ENCODE results near the gene COL8A1. TPM values are rescaled to one million over a fixed set of nuclear protein-coding genes. Genes with fewer than 3 reads are reported as not detected.

Gene COL8A1
- polyA plus RNA-seq, 3 donors from 2014 or later, result not detected

DNA sequence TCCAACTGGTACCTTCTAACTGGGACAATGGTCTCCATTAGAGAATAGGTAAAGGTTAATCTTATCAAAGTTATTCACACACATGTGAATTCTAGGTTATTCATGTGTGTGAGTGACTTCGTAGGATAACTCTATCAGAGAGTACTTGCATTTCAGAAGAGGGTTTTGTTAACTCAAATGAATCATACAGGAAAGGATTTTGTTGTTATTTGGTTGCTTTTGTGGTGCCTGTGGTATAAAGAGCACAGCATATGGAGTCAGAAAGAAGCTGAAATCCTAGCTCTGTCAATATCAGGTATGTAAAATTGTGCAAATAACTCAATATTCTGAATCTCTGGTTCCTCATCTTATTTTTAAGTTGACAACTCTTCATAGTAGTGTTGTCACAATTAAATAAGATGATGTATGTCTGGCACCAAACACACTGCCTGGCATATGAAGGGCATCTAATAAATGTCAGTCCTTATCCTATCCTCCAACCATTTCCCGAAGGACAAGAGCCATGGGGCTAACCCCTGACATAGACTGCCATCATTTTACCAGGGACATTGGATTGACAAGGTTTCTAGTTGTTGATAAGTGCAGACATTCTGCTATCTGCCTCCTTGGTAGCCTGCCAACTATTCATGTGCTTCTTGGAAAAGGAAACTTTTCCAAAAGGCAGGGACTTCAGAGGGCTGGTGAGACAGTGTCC is 130.6 kb downstream of the COL8A1 start:
- no peak overlapping the region for H3K27ac Mint-ChIP-seq
- no peak overlapping the region for H3K4me3 Mint-ChIP-seq
- no peak for DNase-seq
- H3K4me1 Mint-ChIP-seq, result no peaks in the 10 kb centered on the region
- no peaks in the 10 kb centered on the region for H3K36me3 Mint-ChIP-seq
- H3K9me3 Mint-ChIP-seq, result no peaks in the 10 kb centered on the region
- peaks cover 0 to 2% (median 1%) of the 10 kb centered on the region in 3 donors for H3K27me3 Mint-ChIP-seq (ENCODE audit: low read depth in 3 of 3)

DNA sequence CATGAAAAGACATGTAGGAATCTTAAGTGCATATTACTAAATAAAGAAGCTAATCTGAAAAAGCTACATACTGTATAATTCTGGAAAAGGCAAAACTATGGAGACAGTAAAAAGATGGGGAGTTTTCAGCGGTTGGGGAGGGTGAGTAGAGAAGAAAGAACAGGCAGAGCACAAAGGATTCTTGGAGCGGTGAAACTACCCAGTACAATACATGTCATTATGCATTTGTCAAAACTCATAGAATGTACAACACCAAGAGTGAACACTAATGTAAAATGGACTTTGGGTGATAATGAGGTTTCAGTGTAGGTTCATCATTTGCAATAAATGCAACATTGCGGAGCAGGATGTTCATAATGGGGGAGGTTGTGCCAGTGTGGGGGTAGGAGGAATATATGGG is 133.8 kb downstream of the COL8A1 start:
- Mint-ChIP-seq H3K4me1 (no peaks in the 10 kb centered on the region), H3K27ac (no peak overlapping the region), H3K27me3 (ENCODE audit: low read depth in 3 of 3) (peaks cover 0 to 2% (median 1%) of the 10 kb centered on the region in 3 donors), H3K4me3 (no peak overlapping the region), H3K9me3 (no peaks in the 10 kb centered on the region), H3K36me3 (no peaks in the 10 kb centered on the region)
- no peak for DNase-seq

- peaks cover 0 to 2% (median 1%) of the 10 kb centered on the region in 3 donors for H3K27me3 Mint-ChIP-seq (ENCODE audit: low read depth in 3 of 3)
- H3K4me3 Mint-ChIP-seq, result no peak overlapping the region
- no peak overlapping the region for H3K27ac Mint-ChIP-seq
- DNase-seq, result no peak
- no peaks in the 10 kb centered on the region for H3K9me3 Mint-ChIP-seq
- H3K36me3 Mint-ChIP-seq, result no peaks in the 10 kb centered on the region
- no peaks in the 10 kb centered on the region for H3K4me1 Mint-ChIP-seq
Measured at GRCh38 chr3:99772671-99773070, 134.3 kb downstream of the COL8A1 start.

- no peak overlapping the region for H3K4me3 Mint-ChIP-seq
- DNase-seq, result no peak
- no peaks in the 10 kb centered on the region for H3K36me3 Mint-ChIP-seq
- peaks cover 0 to 10% (median 1%) of the 10 kb centered on the region in 3 donors for H3K27me3 Mint-ChIP-seq (ENCODE audit: low read depth in 3 of 3)
- no peaks in the 10 kb centered on the region for H3K4me1 Mint-ChIP-seq
- no peaks in the 10 kb centered on the region for H3K9me3 Mint-ChIP-seq
- no peak overlapping the region for H3K27ac Mint-ChIP-seq
Measured at GRCh38 chr3:99774467-99774866, 136.1 kb downstream of the COL8A1 start.

DNA sequence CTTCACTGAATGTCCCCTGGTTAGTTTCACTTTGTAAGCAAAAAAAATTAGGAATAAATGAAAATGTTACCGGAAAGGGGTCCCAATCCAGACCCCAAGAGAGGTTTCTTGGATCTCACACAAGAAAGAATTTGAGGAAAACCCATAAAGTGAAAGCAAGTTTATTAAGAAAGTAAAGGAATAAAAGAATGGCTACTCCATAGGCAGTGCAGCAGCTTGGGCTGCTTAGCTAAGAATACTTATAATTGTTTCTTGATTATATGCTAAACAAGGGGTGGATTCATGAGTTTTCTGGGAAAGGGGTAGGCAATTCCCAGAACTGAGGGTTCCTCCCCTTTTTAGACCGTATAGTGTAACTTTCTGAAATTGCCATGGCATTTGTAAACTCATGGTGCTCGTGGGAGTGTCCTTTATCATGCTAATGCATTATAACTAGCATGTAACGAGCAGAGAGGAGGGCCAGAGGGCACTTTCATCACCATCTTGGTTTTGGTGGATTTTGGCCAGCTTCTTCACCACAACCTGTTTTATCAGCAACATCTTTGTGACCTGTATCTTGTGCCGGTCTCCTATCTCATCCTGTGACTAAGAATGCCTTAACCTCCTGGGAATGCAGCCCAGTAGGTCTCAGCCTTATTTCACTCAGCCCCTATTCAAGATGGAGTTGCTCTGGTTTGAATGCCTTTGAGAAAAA is 138.3 kb downstream of the COL8A1 start:
- DNase-seq, result no peak
- Mint-ChIP-seq H3K4me3 (no peak overlapping the region), H3K27me3 (ENCODE audit: low read depth in 3 of 3) (peaks cover 0 to 13% (median 0%) of the 10 kb centered on the region in 3 donors), H3K9me3 (no peaks in the 10 kb centered on the region), H3K27ac (no peak overlapping the region), H3K4me1 (no peaks in the 10 kb centered on the region), H3K36me3 (no peaks in the 10 kb centered on the region)

- Mint-ChIP-seq H3K4me1 (no peaks in the 10 kb centered on the region), H3K9me3 (no peaks in the 10 kb centered on the region), H3K27ac (no peak overlapping the region)
Measured at GRCh38 chr3:99777210-99777549, 138.8 kb downstream of the COL8A1 start.

DNA sequence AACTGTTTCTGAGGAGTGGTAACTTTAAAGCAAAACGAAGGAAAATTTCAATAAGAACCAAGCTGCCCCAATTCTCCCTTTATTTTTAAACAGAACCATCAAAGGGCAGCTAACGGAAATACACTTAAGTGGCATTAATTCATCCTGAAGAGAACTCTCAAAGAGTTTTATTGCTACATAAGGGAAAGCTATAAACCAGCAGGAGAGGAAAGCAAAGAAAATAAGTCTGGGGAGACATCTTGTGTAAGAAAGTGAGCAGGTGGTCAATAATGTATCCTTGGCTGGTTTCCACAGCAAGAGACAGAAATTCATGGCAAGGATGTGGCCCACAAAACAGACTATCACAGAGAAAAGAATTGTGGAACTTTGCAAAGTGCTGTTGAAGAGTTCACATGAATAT is 139.3 kb downstream of the COL8A1 start:
- DNase-seq, result no peak
- no peak overlapping the region for H3K27ac Mint-ChIP-seq
- H3K27me3 Mint-ChIP-seq (ENCODE audit: low read depth in 3 of 3), result peaks cover 0 to 11% (median 0%) of the 10 kb centered on the region in 3 donors
- no peak overlapping the region for H3K4me3 Mint-ChIP-seq
- H3K9me3 Mint-ChIP-seq, result no peaks in the 10 kb centered on the region
- no peaks in the 10 kb centered on the region for H3K4me1 Mint-ChIP-seq
- no peaks in the 10 kb centered on the region for H3K36me3 Mint-ChIP-seq

More at GRCh38 chr3:99777210-99777549, 138.8 kb downstream of the COL8A1 start:
- Mint-ChIP-seq H3K36me3 (no peaks in the 10 kb centered on the region), H3K27me3 (ENCODE audit: low read depth in 3 of 3) (peaks cover 0 to 13% (median 0%) of the 10 kb centered on the region in 3 donors), H3K4me3 (no peak overlapping the region)
- DNase-seq, result no peak

DNA sequence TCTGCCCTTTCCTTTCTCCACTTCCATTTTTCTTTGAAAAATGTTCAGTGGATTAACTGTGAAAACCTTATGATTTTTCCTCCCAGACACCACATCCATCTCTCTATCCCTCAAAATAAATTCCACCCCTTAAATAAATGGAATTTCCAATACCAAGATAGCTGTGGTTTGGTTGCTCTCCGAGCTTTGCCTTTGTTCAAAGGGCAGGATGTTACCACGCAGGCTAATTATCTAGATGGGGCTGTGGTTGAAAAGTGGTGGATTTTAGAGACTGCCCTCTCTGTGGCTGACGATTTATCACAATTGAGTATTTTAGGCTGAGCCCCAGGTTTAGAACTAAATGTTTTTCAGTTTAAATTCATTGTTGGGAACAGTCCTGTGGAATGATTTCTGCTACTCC is 142.4 kb downstream of the COL8A1 start:
- Mint-ChIP-seq H3K27me3 (ENCODE audit: low read depth in 3 of 3) (peaks cover 0 to 11% (median 0%) of the 10 kb centered on the region in 3 donors), H3K4me3 (no peak overlapping the region), H3K9me3 (no peaks in the 10 kb centered on the region), H3K36me3 (no peaks in the 10 kb centered on the region), H3K27ac (no peak overlapping the region), H3K4me1 (no peaks in the 10 kb centered on the region)
- DNase-seq, result no peak

GRCh38 chr3:99781761-99782160 is 143.4 kb downstream of the COL8A1 start:
- Mint-ChIP-seq H3K27me3 (ENCODE audit: low read depth in 3 of 3) (peaks cover 0 to 11% (median 0%) of the 10 kb centered on the region in 3 donors), H3K9me3 (no peaks in the 10 kb centered on the region)

GRCh38 chr3:99783011-99783573 is 144.7 kb downstream of the COL8A1 start:
- no peak overlapping the region for H3K4me3 Mint-ChIP-seq
- H3K4me1 Mint-ChIP-seq, result no peaks in the 10 kb centered on the region
- peaks cover 0 to 9% (median 2%) of the 10 kb centered on the region in 3 donors for H3K27me3 Mint-ChIP-seq (ENCODE audit: low read depth in 3 of 3)
- no peaks in the 10 kb centered on the region for H3K36me3 Mint-ChIP-seq
- no peak for DNase-seq
- no peaks in the 10 kb centered on the region for H3K9me3 Mint-ChIP-seq
- no peak overlapping the region for H3K27ac Mint-ChIP-seq

More at GRCh38 chr3:99781761-99782160, 143.4 kb downstream of the COL8A1 start:
- Mint-ChIP-seq H3K36me3 (no peaks in the 10 kb centered on the region), H3K4me1 (no peaks in the 10 kb centered on the region), H3K27ac (no peak overlapping the region), H3K4me3 (no peak overlapping the region)
- DNase-seq, result no peak

DNA sequence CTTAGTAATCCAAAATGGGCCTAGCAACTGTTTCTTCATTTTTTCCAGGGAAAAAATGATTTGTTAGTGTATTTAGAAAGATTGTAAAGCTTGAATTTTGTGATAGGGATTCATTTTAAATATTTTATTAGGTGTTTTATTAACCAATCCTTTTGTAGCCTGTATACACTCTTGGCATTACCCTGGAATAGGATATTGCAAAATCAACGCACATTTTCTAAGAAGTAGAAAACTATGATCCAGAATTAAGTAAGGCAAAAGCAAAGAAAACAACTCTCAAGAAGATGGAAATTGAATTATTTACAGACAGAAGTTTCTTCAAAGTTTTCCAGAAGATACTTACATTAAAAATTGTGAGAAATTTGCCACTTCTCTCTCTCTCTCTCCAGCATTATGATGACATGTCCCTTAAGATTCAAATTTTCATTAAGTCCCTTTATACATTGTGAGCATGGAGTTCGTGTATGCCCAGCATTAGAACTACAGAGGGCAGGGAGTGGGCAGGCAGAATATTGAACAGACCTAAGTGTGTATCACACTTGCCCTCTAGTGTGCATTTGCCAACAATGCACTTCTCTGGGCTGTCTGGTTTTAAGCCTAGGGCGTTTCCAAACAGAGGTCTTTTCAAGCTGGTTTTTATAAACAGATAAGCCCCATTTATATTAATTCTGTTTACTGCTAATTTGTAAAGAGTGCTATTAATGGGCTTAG is 150.8 kb downstream of the COL8A1 start:
- Mint-ChIP-seq H3K36me3 (no peaks in the 10 kb centered on the region), H3K9me3 (no peaks in the 10 kb centered on the region), H3K27ac (no peak overlapping the region), H3K4me1 (no peaks in the 10 kb centered on the region), H3K4me3 (no peak overlapping the region), H3K27me3 (ENCODE audit: low read depth in 3 of 3) (peaks cover 2 to 6% (median 2%) of the 10 kb centered on the region in 3 donors)
- peak in 1 of 3 donors; percentile 3 for DNase-seq

DNA sequence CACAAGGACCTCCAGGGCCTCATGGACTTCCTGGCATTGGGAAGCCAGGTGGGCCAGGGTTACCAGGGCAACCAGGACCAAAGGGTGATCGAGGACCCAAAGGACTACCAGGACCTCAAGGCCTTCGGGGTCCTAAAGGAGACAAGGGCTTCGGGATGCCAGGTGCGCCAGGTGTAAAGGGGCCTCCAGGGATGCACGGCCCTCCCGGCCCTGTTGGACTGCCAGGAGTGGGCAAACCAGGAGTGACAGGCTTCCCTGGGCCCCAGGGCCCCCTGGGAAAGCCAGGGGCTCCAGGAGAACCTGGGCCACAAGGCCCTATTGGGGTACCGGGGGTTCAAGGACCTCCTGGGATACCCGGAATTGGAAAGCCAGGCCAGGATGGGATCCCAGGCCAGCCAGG is 156.1 kb downstream of the COL8A1 start:
- no peak for DNase-seq
- Mint-ChIP-seq H3K27me3 (ENCODE audit: low read depth in 3 of 3) (peaks cover 0 to 4% (median 3%) of the 10 kb centered on the region in 3 donors), H3K4me1 (no peaks in the 10 kb centered on the region), H3K9me3 (no peaks in the 10 kb centered on the region), H3K27ac (no peak overlapping the region), H3K36me3 (no peaks in the 10 kb centered on the region), H3K4me3 (no peak overlapping the region)

GRCh38 chr3:99795573-99795972 is 157.2 kb downstream of the COL8A1 start:
- Mint-ChIP-seq H3K36me3 (no peaks in the 10 kb centered on the region), H3K4me1 (no peaks in the 10 kb centered on the region), H3K27me3 (ENCODE audit: low read depth in 3 of 3) (peaks cover 2 to 4% (median 3%) of the 10 kb centered on the region in 3 donors), H3K27ac (no peak overlapping the region), H3K9me3 (no peaks in the 10 kb centered on the region), H3K4me3 (no peak overlapping the region)
- DNase-seq, result no peak

DNA sequence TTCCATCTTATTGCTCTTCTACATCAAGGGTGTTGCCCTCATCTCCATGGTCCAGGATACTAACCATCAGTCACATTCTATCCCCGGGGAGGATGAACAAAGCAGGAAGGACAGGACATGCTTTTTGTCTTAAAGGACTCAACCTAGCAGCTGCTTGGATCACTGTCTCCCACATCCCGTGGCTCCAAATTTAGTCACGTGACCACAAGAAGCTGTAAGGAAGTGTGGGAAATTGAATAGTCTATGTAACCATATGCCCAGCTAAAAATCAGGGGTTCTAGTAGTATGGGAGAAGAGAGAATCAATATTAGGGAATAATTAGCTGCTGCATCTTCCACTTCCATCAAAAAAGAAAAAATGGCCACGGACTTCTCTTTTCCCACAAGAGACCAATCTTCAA is 161.0 kb downstream of the COL8A1 start:
- H3K9me3 Mint-ChIP-seq, result no peaks in the 10 kb centered on the region
- H3K27me3 Mint-ChIP-seq (ENCODE audit: low read depth in 3 of 3), result peaks cover 0 to 3% (median 2%) of the 10 kb centered on the region in 3 donors
- no peaks in the 10 kb centered on the region for H3K4me1 Mint-ChIP-seq
- H3K27ac Mint-ChIP-seq, result no peak overlapping the region
- H3K36me3 Mint-ChIP-seq, result no peaks in the 10 kb centered on the region
- H3K4me3 Mint-ChIP-seq, result no peak overlapping the region
- no peak for DNase-seq
